ENCODE data around the gene PCGF5. TPM values are rescaled to one million over a fixed set of nuclear protein-coding genes. Genes with fewer than 3 reads are reported as not detected.

PCGF5 gene
- polyA plus RNA-seq, 1 experiment = 10.7 TPM

DNA sequence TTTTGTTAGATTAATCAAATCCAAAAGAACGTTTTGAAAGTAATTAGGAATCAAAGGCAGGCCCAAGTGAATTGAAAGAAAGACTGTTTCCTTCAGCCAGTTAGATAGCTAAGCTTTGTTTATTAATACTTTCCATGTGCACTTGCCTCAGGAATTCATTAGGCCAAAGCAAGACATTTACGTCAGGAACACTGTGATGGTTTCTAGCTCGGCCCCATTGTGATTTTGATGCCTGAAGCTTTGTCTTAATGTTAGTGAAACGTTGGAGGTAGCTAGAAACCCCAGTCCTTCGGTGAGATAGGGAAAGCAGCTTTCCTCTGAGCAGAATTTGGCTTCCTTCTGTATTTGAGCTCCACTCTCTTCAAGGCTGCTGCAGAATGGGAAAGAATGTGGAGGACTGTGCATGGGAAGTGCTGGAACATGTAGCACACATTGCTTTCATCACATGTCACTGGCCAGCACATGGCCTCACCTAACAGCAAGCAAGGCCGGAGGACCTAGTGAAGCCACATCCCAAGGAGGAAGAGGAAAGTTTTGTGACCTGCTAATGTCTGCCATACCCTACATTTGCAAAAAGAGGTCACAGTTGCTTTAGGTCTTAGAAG lies 64.1 kb downstream of the PCGF5 start:
- CTCF ChIA-PET = interaction anchor here (0.7 to 8.4 kb wide), 5 partner anchors 10 to 130 kb away, joined by 3 to 56 read pairs (median 4); no protein-coding TSS in a partner anchor
- DNase-seq (ENCODE audit: low read depth) = no peak
- POLR2A ChIA-PET = no interaction called here
- H3K4me3 ChIP-seq (ENCODE audit: low read depth, low read length) = no peak overlapping the region
- no peaks in the 10 kb centered on the region for H3K27me3 ChIP-seq (ENCODE audit: control insufficient read depth, insufficient read depth, low read length)
- TF ChIP-seq, protein P1, sequence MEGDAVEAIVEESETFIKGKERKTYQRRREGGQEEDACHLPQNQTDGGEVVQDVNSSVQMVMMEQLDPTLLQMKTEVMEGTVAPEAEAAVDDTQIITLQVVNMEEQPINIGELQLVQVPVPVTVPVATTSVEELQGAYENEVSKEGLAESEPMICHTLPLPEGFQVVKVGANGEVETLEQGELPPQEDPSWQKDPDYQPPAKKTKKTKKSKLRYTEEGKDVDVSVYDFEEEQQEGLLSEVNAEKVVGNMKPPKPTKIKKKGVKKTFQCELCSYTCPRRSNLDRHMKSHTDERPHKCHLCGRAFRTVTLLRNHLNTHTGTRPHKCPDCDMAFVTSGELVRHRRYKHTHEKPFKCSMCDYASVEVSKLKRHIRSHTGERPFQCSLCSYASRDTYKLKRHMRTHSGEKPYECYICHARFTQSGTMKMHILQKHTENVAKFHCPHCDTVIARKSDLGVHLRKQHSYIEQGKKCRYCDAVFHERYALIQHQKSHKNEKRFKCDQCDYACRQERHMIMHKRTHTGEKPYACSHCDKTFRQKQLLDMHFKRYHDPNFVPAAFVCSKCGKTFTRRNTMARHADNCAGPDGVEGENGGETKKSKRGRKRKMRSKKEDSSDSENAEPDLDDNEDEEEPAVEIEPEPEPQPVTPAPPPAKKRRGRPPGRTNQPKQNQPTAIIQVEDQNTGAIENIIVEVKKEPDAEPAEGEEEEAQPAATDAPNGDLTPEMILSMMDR (IDR thresholded peaks at IDR 0.05; ENCODE audit: insufficient read depth, low read depth, low read length) = no peak
- no peaks in the 10 kb centered on the region for H3K36me3 ChIP-seq (ENCODE audit: control insufficient read depth, insufficient read depth, low read length)

- Histone ChIP-seq H3K27me3 (ENCODE audit: control insufficient read depth, insufficient read depth, low read length) (no peaks in the 10 kb centered on the region), H3K4me3 (ENCODE audit: low read depth, low read length) (no peak overlapping the region), H3K36me3 (ENCODE audit: control insufficient read depth, insufficient read depth, low read length) (no peaks in the 10 kb centered on the region)
- DNase-seq (ENCODE audit: low read depth) = no peak
- ChIA-PET CTCF (interaction anchor here (0.7 to 8.4 kb wide), 4 partner anchors 9 to 128 kb away, joined by 3 to 56 read pairs (median 4); no protein-coding TSS in a partner anchor), POLR2A (no interaction called here)
- TF ChIP-seq, protein P1 (IDR thresholded peaks at IDR 0.05; ENCODE audit: insufficient read depth, low read depth, low read length) = no peak
Measured at GRCh38 chr10:91286572-91286971, 66.1 kb downstream of the PCGF5 start.

- DNase-seq (ENCODE audit: low read depth) = no peak
- Histone ChIP-seq H3K36me3 (ENCODE audit: control insufficient read depth, insufficient read depth, low read length) (no peaks in the 10 kb centered on the region), H3K27me3 (ENCODE audit: control insufficient read depth, insufficient read depth, low read length) (no peaks in the 10 kb centered on the region), H3K4me3 (ENCODE audit: low read depth, low read length) (no peak overlapping the region)
- TF ChIP-seq, protein P1 (IDR thresholded peaks at IDR 0.05; ENCODE audit: insufficient read depth, low read depth, low read length) = no peak
- CTCF ChIA-PET = interaction anchor here (0.7 to 8.4 kb wide), 3 partner anchors 10 to 128 kb away, joined by 3 to 56 read pairs (median 5); no protein-coding TSS in a partner anchor
- POLR2A ChIA-PET = no interaction called here
Measured at GRCh38 chr10:91287276-91287675, 66.8 kb downstream of the PCGF5 start.

DNA sequence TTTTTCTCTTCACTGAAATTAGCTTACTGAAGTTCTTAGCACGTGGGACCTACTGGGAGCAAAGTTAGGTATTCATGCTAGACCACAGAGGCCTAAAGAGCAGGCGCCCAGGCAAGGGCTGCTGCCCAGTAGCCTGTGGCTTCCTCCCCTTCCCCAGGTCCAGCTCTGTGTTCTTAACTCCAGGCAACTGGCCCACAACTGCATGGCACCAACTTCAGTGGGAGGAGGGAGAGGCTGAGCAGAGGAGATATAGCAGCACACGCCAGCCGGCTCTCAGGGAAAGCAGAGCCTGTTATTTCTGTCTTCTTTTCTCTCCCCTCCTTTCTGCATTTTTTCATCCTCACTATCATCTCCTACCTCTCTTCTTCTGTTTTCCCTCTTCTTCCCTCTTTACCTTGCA lies 67.4 kb downstream of the PCGF5 start:
- no peak overlapping the region for H3K4me3 ChIP-seq (ENCODE audit: low read depth, low read length)
- CTCF ChIA-PET = interaction anchor here (8.4 kb wide), 1 partner anchor 11 kb away, joined by 56 read pairs; no protein-coding TSS in a partner anchor
- peaks cover 1% of the 10 kb centered on the region; the same call in 1 of the 2 replicates for H3K27me3 ChIP-seq (ENCODE audit: control insufficient read depth, insufficient read depth, low read length)
- POLR2A ChIA-PET = no interaction called here
- TF ChIP-seq, protein P1 (IDR thresholded peaks at IDR 0.05; ENCODE audit: insufficient read depth, low read depth, low read length) = no peak
- DNase-seq (ENCODE audit: low read depth) = no peak
- H3K36me3 ChIP-seq (ENCODE audit: control insufficient read depth, insufficient read depth, low read length) = no peaks in the 10 kb centered on the region

DNA sequence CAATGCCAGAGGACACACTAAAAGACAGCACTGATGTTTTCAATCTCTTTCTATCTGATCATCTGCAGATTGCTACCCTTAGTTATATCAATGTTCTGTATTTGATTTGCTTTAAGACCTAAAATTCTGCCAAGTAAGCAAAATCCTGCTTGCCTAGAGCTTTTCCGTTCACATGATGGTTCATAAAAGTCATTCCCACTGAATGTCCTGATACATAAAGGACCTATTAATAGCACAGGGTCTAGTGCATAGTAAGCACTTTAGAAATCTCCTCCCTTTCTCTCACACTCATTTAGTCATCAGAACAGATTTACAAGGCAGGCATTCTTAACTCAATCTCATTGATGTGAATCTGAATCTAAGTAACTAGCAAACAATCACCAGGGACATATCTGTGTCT lies 68.8 kb downstream of the PCGF5 start:
- Histone ChIP-seq H3K4me3 (ENCODE audit: low read depth, low read length) (no peak overlapping the region), H3K27me3 (ENCODE audit: control insufficient read depth, insufficient read depth, low read length) (peaks cover 1% of the 10 kb centered on the region; the same call in 1 of the 2 replicates), H3K36me3 (ENCODE audit: control insufficient read depth, insufficient read depth, low read length) (no peaks in the 10 kb centered on the region)
- ChIA-PET POLR2A (no interaction called here), CTCF (interaction anchor here (2.2 to 8.4 kb wide), 2 partner anchors 9 to 283 kb away, joined by 5 to 56 read pairs; no protein-coding TSS in a partner anchor)
- DNase-seq (ENCODE audit: low read depth) = no peak
- TF ChIP-seq, protein P1 (IDR thresholded peaks at IDR 0.05; ENCODE audit: insufficient read depth, low read depth, low read length) = no peak

Measured in BJ (cell line).